Lower leg skin (tissue), 4 donors: ENCODE results near the gene INO80E. TPM values are rescaled to one million over a fixed set of nuclear protein-coding genes. Genes with fewer than 3 reads are reported as not detected.
"Not testable (repeated sequence)": the region's sequence is repeated elsewhere in the genome, so short reads cannot be mapped to it uniquely, and the experiment has no call there.

Experiments used
- DNase-seq, 2 donors: peaks; one replicate each; pipeline ENCODE4 v3.0.0-alpha.2; 2019; ENCODE audit warnings: low spot score in 2 of 2
- H3K4me3 ChIP-seq: fragments of 200-600 bp; sonication (generic); 2 replicates; pipeline ENCODE4 v1.5.1; 2017; ENCODE audit warnings: mild to moderate bottlenecking, low read depth; ENCODE audit not compliant: poor library complexity, severe bottlenecking
- CTCF ChIP-seq, 3 donors: fragments of 450-650 bp; IDR thresholded peaks; one replicate each; pipeline ENCODE4 v1.5.1; 2016; ENCODE audit warnings: antibody characterized with exemption in 3 of 3, mild to moderate bottlenecking in 3 of 3, moderate library complexity in 2 of 3
- POLR2A ChIP-seq, 2 donors: fragments of 450-650 bp; IDR thresholded peaks; one replicate each; pipeline ENCODE4 v1.6.1; 2016 to 2017; ENCODE audit warnings: antibody characterized with exemption in 2 of 2, mild to moderate bottlenecking in 1 of 2, moderate library complexity in 1 of 2
- WGBS, 2 donors: methylation state at CpG; one replicate each; pipeline ENCODE4 v1.1.5; 2018; 5-methylcytosine and 5-hydroxymethylcytosine counted together
- intact Hi-C: fragments of 100-400 bp; cut with DNase I; formaldehyde crosslinking; loops from one replicate; pipeline ENCODE4 v1.15.0; 2023; ENCODE audit warnings: low total_unique reads
- total RNA-seq, 4 donors: library from RNA; depleted of rRNA; stranded (reverse); fragments of >200 nt; gene quantifications; one replicate each; pipeline ENCODE4 v1.1.0, GENCODE V29; 2016

INO80E gene
- total RNA-seq, 4 donors from 2014 or later = 40.9 to 157 (median 61.8) TPM

DNA sequence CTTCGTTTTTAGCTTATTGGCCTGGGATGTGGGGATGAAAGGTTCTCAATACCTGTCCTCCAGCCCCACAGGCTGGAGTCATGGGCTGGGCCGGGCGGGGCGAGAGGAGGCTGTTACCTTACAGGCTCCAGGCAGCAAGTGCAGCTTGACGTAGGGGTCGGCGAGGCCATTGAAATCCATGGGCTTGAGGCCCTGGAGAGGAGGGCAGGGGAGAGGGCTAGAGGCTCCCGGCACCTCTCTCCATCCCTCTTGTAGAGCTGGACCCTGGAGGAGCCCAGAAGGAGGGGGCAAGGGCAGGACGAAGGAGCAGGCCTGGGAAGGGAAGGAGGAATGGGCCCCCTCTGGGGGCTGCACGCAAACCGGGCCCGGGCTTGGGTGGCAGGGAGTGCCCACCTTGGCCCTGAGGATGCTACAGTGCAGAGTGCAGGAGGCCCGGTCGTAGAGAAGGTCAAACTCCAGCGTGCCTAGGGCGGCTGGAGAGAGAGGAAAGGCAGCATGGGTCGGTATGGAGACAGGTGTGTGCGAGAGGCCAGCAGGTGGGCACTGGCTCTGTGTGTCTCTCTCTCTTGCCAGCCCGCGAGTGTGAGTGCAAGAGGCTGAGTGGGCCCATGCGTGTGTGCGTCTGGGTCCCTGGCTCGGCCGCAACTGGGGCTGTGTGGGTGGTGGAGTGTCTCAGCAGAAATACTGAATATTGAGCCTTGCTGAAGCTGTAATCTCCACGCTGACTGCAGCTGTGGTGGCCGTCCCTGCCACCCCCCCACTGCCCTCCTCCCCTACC is 13.2 kb downstream of the INO80E start:
- 42 to 44% methylated on average over 24 of the region's 26 CpGs for WGBS, 2 donors
- TF ChIP-seq CTCF (IDR thresholded peaks at IDR 0.05) = no peak
- no peak for TF ChIP-seq POLR2A (IDR thresholded peaks at IDR 0.05)
- no peak for DNase-seq
- intact Hi-C loops = no loop called here
- H3K4me3 ChIP-seq = no peak overlapping the region

- TF ChIP-seq POLR2A (IDR thresholded peaks at IDR 0.05) = no peak
- TF ChIP-seq CTCF (IDR thresholded peaks at IDR 0.05) = no peak
- no peak for DNase-seq
- WGBS, 2 donors = 4 to 11% methylated on average over 18 to 33 of the region's 34 CpGs
- H3K4me3 ChIP-seq = no peak overlapping the region
- intact Hi-C loops = no loop called here
Observed at GRCh38 chr16:30009990-30010843, 14.2 kb downstream of the INO80E start.

DNA sequence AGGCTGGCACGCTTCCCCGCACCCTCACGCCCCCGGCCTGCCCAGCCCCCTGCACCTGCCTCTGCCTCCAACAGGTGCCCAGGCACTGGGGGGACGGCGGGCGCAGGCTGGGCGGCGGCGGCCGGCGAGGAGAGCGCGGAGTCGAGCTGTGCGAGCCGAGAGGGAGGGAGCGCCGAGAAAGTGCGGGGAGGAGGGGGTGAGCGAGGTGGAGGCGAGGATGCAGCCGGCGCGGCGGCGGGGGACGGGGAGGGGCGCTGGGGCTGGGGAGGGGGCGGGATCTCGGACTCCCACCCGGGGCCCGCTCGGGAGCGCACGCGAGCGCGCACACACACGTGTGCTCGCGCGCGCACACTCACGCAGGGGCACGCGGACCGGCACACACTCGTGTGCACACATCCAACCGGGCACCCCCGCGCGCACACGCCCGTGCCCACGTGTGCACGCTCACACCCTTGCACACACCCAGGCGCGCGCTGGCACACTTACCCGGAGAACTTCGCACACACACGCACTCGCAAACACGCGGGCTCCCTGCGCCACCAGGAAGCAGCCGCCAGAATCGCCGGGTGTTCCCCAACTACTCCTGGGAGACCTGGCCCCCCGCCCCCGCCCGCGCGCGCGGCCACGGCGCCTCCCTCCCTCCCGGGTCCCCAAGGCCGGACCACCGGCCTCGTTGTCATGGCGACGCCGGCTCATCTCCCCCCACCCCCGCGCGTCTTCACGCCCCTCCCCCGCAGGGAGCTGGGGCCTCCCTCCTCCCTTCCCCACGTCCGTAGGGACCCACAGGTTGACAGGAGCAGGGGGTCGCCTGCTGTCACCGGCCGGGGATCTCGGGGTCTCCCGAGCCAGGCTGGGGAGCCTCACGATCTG is 15.0 kb downstream of the INO80E start, which contains the start of gene DOC2A:
DOC2A (minus strand) TSS at position 184 of the 870 bp plus-strand sequence. CDS start 805 bp downstream, outside the sequence.
- intact Hi-C loops = no loop called here
- TF ChIP-seq POLR2A (IDR thresholded peaks at IDR 0.05) = no peak
- TF ChIP-seq CTCF (IDR thresholded peaks at IDR 0.05) = no peak
- DNase-seq = no peak

DNA sequence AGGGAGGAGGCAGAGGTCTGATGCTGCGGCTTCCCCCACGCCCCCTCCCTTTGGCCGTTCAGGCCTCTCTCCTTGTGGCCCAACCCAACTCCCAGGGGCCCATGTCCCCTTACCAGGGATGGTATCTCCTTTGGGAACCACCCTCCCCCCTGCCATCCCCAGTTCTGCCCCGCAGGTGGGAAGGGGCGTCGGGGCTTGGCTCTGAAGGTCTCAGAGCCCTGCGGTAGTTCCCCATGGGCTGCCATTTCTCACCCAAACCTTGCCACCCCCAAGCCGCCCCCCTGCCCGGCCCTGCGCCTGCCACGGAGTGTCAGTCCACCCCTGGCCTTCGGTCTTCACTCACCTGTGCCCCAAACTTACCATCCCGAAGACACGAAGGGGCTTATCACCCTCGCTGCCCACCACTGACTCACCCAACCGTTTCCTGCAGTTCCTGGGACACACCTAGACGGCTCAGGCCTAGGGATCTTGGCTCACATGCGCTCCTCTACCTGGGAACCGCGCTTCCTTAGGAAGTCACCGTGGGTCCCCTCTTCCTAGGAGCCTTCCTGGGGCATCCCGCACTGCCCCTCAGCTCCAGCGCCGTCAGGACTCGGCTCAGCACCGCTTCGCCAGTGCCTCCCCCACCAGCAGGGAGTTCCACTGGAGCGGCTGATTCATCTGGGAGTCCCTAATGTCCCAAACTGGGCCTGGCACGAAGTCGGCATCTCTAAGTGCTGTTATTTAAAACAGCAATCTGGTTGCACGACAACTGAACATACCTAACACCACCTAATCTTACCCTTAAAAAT is 15.9 kb downstream of the INO80E start:
- H3K4me3 ChIP-seq = no peak overlapping the region

More for the DNA sequence above, 15.0 kb downstream of the INO80E start, which contains the start of gene DOC2A:
- H3K4me3 ChIP-seq = no peak within 1 kb of the TSS
- 0 to 1% methylated on average over 6 to 54 of the region's 99 CpGs for WGBS, 2 donors

DNA sequence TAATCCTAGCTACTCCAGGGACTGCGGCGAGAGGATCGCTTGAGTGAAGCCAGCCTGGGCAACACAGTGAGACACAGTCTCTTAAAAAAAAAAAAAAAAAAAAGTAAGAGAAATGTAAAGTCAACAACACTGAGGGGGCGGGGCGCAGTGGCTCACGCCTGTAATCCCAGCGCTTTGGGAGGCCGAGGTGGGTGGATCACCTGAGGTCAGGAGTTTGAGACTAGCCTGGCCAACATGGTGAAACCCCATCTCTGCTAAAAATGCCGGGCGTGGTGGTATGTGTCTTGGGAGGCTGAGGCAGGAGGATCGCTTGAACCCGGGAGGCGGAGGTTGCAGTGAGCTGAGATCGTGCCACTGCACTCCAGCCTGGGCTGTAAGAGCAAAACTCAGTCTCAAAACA is 16.6 kb downstream of the INO80E start:
- WGBS, 2 donors = 85% methylated on average over 14 of the region's 14 CpGs
- H3K4me3 ChIP-seq, intact Hi-C loops, DNase-seq: not testable (repeated sequence)

More for the DNA sequence above, 15.9 kb downstream of the INO80E start:
- no peak for TF ChIP-seq POLR2A (IDR thresholded peaks at IDR 0.05)
- intact Hi-C loops = no loop called here
- 27 to 29% methylated on average over 21 to 30 of the region's 31 CpGs for WGBS, 2 donors
- DNase-seq = no peak

DNA sequence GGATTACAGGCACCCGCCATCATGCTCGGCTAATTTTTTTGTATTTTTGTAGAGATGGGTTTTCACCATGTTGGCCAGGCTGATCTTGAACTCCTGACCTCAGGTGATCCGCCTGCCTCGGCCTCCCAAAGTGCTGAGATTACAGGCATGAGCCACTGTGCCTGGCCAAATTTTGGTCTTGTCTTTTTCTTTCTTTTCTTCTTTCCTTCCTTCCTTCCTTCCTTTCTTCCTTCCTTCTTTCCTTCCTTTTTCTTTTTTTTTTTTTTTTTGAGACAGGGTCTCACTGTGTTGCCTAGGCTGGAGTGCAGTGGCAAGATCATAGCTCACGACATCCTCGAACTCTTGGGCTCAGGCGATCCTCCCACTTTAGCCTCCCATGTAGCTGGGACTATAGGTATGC is 19.4 kb downstream of the INO80E start:
- H3K4me3 ChIP-seq, intact Hi-C loops, DNase-seq: not testable (repeated sequence)
- 87 to 94% methylated on average over 7 of the region's 7 CpGs for WGBS, 2 donors
